ENCODE measurements around the gene FIBCD1. TPM values are rescaled to one million over a fixed set of nuclear protein-coding genes. Genes with fewer than 3 reads are reported as not detected.

FIBCD1 gene
- total RNA-seq, 1 experiment from 2014 or later = 7.1 TPM

- no CpG with 5 or more reads among the region's 21 CpGs for WGBS (ENCODE audit: extremely low coverage, insufficient read length, low lambda C conversion rate)
- Mint-ChIP-seq H3K27ac (peak overlapping the region in 2 of 3 experiments; percentile 39 to 48; a peak in 1 of 7 replicates), H3K9me3 (no peaks in the 10 kb centered on the region; a peak in 1 of 5 replicates), H3K36me3 (ENCODE audit: insufficient read depth in 1 of 3, low read depth in 3 of 3) (no peaks in the 10 kb centered on the region), H3K27me3 (ENCODE audit: low read depth) (peaks cover 17% of the 10 kb centered on the region), H3K4me1 (peaks cover 0 to 16% of the 10 kb centered on the region in 2 experiments; a peak in 3 of 4 replicates), H3K4me3 (no peak overlapping the region; a peak in 1 of 5 replicates)
- Histone ChIP-seq H3K23me2 (ENCODE audit: insufficient read length, low read depth, low read length, poor library complexity, severe bottlenecking) (no peaks in the 10 kb centered on the region), H4K91ac (ENCODE audit: insufficient read length, low read depth, low read length) (no peak overlapping the region), H2AK5ac (ENCODE audit: insufficient read length, low read length) (no peak overlapping the region), H3K9me3 (ENCODE audit: control insufficient read depth, low read depth, low read length) (no peaks in the 10 kb centered on the region), H2BK12ac (ENCODE audit: insufficient read length, low read depth, low read length) (no peak overlapping the region), H3K79me1 (ENCODE audit: insufficient read depth, low read depth, low read length, poor library complexity, severe bottlenecking) (no peaks in the 10 kb centered on the region), H3K4ac (ENCODE audit: low read depth, low read length) (no peak overlapping the region), H3K56ac (ENCODE audit: insufficient read length, low read depth, low read length) (no peak overlapping the region), H3K4me2 (ENCODE audit: insufficient read depth, insufficient read length, low read length) (no peak overlapping the region), H3T11ph (ENCODE audit: low read length) (no peak overlapping the region), H3K27ac (ENCODE audit: insufficient read length, low read depth, low read length) (no peak overlapping the region), H3K23ac (ENCODE audit: insufficient read length, low read depth, low read length) (no peak overlapping the region), H2BK120ac (ENCODE audit: low read depth, low read length, poor library complexity, severe bottlenecking) (no peak overlapping the region), H2BK20ac (ENCODE audit: low read depth, low read length, poor library complexity, severe bottlenecking) (no peak overlapping the region), H3K79me2 (ENCODE audit: insufficient read depth, low read length) (no peaks in the 10 kb centered on the region), H4K8ac (replicated peaks; ENCODE audit: insufficient read length, low read depth, low read length) (no peak overlapping the region), H2BK15ac (ENCODE audit: low read depth, low read length) (no peak overlapping the region), H3K9ac (ENCODE audit: extremely low read depth, insufficient read length, low read length) (no peak overlapping the region), H2AFZ (ENCODE audit: low read length) (no peak overlapping the region), H3K18ac (ENCODE audit: insufficient read length, low read depth, low read length) (no peak overlapping the region), H3K14ac (ENCODE audit: insufficient read depth, low read length) (no peak overlapping the region; the same call in 1 of the 2 replicates), H4K20me1 (ENCODE audit: control insufficient read depth, insufficient read depth, insufficient read length) (no peaks in the 10 kb centered on the region), H2BK5ac (ENCODE audit: insufficient read length, low read length) (no peak overlapping the region), H4K5ac (ENCODE audit: insufficient read length, low read depth, low read length) (no peak overlapping the region), H3K27me3 (ENCODE audit: insufficient read depth, low read length) (no peaks in the 10 kb centered on the region), H3K4me1 (ENCODE audit: insufficient read depth, low read length) (no peaks in the 10 kb centered on the region)
- TF ChIP-seq, protein P1, sequence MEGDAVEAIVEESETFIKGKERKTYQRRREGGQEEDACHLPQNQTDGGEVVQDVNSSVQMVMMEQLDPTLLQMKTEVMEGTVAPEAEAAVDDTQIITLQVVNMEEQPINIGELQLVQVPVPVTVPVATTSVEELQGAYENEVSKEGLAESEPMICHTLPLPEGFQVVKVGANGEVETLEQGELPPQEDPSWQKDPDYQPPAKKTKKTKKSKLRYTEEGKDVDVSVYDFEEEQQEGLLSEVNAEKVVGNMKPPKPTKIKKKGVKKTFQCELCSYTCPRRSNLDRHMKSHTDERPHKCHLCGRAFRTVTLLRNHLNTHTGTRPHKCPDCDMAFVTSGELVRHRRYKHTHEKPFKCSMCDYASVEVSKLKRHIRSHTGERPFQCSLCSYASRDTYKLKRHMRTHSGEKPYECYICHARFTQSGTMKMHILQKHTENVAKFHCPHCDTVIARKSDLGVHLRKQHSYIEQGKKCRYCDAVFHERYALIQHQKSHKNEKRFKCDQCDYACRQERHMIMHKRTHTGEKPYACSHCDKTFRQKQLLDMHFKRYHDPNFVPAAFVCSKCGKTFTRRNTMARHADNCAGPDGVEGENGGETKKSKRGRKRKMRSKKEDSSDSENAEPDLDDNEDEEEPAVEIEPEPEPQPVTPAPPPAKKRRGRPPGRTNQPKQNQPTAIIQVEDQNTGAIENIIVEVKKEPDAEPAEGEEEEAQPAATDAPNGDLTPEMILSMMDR (conservative IDR thresholded peaks at IDR 0.05) = no peak
- DNase-seq = peak; percentile 28
These were observed 34.7 kb upstream of the FIBCD1 start for GRCh38 chr9:130973686-130974281.

All from H9 (cell line).